ENCODE measurements around the gene OR2T29. TPM values are rescaled to one million over a fixed set of nuclear protein-coding genes. Genes with fewer than 3 reads are reported as not detected.

OR2T29 gene, protein sequence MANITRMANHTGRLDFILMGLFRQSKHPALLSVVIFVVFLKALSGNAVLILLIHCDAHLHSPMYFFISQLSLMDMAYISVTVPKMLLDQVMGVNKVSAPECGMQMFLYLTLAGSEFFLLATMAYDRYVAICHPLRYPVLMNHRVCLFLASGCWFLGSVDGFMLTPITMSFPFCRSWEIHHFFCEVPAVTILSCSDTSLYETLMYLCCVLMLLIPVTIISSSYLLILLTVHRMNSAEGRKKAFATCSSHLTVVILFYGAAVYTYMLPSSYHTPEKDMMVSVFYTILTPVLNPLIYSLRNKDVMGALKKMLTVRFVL
- total RNA-seq (2022; extraction: Qiagen RNA extraction; ENCODE audit: low read depth) = not detected in 5 replicates

DNA sequence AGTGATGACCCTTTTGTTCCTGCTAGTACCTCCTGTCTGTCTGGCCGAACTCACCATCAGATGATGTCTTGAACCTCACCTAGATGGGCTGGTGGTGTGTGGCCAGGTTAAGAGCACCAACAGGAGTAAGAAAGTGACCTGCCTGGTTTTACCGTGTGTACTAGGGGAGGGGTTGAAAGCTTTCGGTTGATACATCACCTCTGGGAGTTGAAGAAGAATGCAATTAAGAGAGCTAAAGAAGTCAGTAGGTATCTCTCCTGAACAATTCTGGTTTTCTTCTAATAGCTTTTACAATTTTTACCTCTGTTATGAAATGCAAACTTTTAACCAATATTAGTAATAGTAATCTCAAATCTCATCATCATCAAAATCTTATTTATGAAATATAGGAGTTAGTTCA, at the start of gene OR2T29:
OR2T29 (minus strand) TSS at position 101 of the 400 bp plus-strand sequence. CDS start 3,281 bp downstream, outside the sequence.

DNA sequence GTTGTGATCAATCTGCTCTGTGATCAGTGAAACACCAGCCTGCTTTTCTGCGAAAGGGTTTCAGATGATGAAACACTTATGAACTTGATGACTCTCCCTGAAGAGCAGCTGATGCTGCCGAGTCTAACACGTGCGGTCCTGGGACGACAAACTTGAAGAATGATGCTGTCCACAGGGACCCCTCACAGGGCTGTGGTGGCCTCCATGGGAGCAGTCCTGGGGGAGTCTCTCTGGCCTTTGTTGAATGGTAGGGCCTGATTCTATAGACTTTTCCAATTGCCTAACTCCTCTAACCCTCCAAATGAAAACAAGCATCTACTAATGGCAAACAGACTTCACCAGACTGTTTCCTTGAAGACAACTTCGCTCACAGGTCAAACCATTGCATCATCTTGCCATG, 35.0 kb upstream of the OR2T29 start, which contains the start of gene OR2T10:
OR2T10 (minus strand) TSS at position 112 of the 400 bp plus-strand sequence. CDS start 3,932 bp downstream, outside the sequence.

DNA sequence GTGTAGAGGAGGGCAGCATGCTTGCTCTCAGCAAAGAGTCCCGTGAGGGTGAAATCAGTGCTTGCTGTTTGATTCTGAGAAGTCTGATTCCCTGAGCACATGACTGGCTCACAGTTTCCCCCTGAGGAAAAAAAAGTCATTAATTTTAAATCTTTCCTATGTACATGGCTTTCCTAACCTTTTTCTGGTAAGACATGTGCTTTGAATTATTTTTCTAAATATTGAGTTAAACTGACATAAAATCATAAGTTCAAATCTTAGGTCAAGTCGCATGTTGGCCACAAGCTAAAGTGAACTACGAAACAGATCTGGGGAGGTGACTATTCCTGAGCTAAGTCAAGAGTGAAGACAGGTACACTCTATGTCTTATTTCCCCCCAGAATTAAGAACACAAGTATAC, 12.1 kb upstream of the OR2T29 start, which contains the start of gene OR2T34:
OR2T34 (minus strand) TSS at position 101 of the 400 bp plus-strand sequence; CDS start at position 101, 0 bp downstream.

DNA sequence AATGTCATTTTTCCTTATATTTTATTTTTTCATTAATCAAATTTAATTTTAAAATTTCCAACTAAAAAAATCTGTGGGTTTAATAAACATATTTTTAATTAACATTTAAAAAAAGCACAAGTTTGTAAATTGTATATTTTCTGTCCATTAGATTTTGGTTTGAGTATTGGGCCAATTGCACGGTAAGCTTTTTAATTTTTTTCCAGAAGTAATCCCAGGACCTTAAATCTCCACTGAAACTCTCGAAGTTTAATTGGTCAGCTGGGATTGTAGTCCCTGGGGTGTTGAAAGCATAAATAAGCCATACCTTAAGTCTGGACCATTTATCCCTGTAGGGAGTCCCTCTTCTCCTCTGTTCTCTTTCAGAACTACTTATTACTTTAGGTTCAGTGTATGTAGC, 54.8 kb downstream of the OR2T29 start, which contains the start of gene OR2G6:
OR2G6 (plus strand) TSS at position 301 of the 400 bp plus-strand sequence. CDS start 13,574 bp downstream, outside the sequence.

Other genes with a start within 250 kb of the OR2T29 start
- not detected in 5 replicates for gene OR2M7, start 238.2 kb downstream of the OR2T29 start, total RNA-seq (2022; extraction: Qiagen RNA extraction; ENCODE audit: low read depth)
- gene OR14C36, start 214.0 kb downstream of the OR2T29 start, total RNA-seq (2022; extraction: Qiagen RNA extraction; ENCODE audit: low read depth) = not detected in 5 replicates
- gene OR2T4, start 201.1 kb downstream of the OR2T29 start, total RNA-seq (2022; extraction: Qiagen RNA extraction; ENCODE audit: low read depth) = not detected in 5 replicates
- gene OR2T6, start 187.0 kb downstream of the OR2T29 start, total RNA-seq (2022; extraction: Qiagen RNA extraction; ENCODE audit: low read depth) = not detected in 5 replicates
- gene OR2T1, start 159.7 kb downstream of the OR2T29 start, total RNA-seq (2022; extraction: Qiagen RNA extraction; ENCODE audit: low read depth) = not detected in 5 replicates
- gene OR2T2, start 117.1 kb downstream of the OR2T29 start, total RNA-seq (2022; extraction: Qiagen RNA extraction; ENCODE audit: low read depth) = not detected in 5 replicates
- not detected in 5 replicates for gene OR2T3, start 89.4 kb downstream of the OR2T29 start, total RNA-seq (2022; extraction: Qiagen RNA extraction; ENCODE audit: low read depth)
- gene OR2T5, start 74.2 kb downstream of the OR2T29 start, total RNA-seq (2022; extraction: Qiagen RNA extraction; ENCODE audit: low read depth) = not detected in 5 replicates
- not detected in 5 replicates for gene OR2G6, start 54.7 kb downstream of the OR2T29 start, total RNA-seq (2022; extraction: Qiagen RNA extraction; ENCODE audit: low read depth)
- gene OR2T34, start 12.0 kb upstream of the OR2T29 start, total RNA-seq (2022; extraction: Qiagen RNA extraction; ENCODE audit: low read depth) = not detected in 5 replicates
- not detected in 5 replicates for gene OR2T10, start 34.9 kb upstream of the OR2T29 start, total RNA-seq (2022; extraction: Qiagen RNA extraction; ENCODE audit: low read depth)
- not detected in 5 replicates for gene OR2T11, start 72.3 kb upstream of the OR2T29 start, total RNA-seq (2022; extraction: Qiagen RNA extraction; ENCODE audit: low read depth)
- gene OR2T35, start 82.5 kb upstream of the OR2T29 start, total RNA-seq (2022; extraction: Qiagen RNA extraction; ENCODE audit: low read depth) = not detected in 5 replicates
- not detected in 5 replicates for gene OR2T27, start 92.8 kb upstream of the OR2T29 start, total RNA-seq (2022; extraction: Qiagen RNA extraction; ENCODE audit: low read depth)
- gene OR14I1, start 140.0 kb upstream of the OR2T29 start, total RNA-seq (2022; extraction: Qiagen RNA extraction; ENCODE audit: low read depth) = not detected in 5 replicates
- 0.15 to 0.22 TPM (median 0.21 TPM) in 4 of 5 replicates, not detected in the other for gene LYPD8, start 193.0 kb upstream of the OR2T29 start, total RNA-seq (2022; extraction: Qiagen RNA extraction; ENCODE audit: low read depth)